Measurements from ENCODE around the gene HRAS.

GRCh38 chr11:541433-541885 is 6.1 kb upstream of the HRAS start:
- TF ChIP-seq ASH2L (IDR thresholded peaks at IDR 0.05; ENCODE audit: low read length), result no peak
- no peak for TF ChIP-seq RAD21 (IDR thresholded peaks at IDR 0.05 in 1 of 2, conservative IDR thresholded peaks at IDR 0.05 in 1 of 2; ENCODE audit: low read depth in 2 of 2, low read length in 2 of 2)
- no peak for TF ChIP-seq ATF3 (IDR thresholded peaks at IDR 0.05; ENCODE audit: insufficient read depth, low read depth, low read length)
- no peak for TF ChIP-seq TAF1 (IDR thresholded peaks at IDR 0.05; ENCODE audit: low read depth, low read length)
- no peak for TF ChIP-seq CHD7 (IDR thresholded peaks at IDR 0.05; ENCODE audit: insufficient replicate concordance, low read length)
- TF ChIP-seq CTCF (IDR thresholded peaks at IDR 0.05; ENCODE audit: control extremely low read depth in 1 of 3, insufficient read depth in 1 of 3, low read depth in 1 of 3, low read length in 3 of 3), result no peak
- TF ChIP-seq EZH2 (IDR thresholded peaks at IDR 0.05; ENCODE audit: low read depth, low read length, severe bottlenecking), result no peak
- no peak for TF ChIP-seq BRCA1 (IDR thresholded peaks at IDR 0.05; ENCODE audit: low read depth, low read length)
- no peak for TF ChIP-seq CEBPB (IDR thresholded peaks at IDR 0.05; ENCODE audit: low read depth, low read length)
- no peak for TF ChIP-seq RNF2 (IDR thresholded peaks at IDR 0.05; ENCODE audit: borderline replicate concordance, low read depth, low read length, missing control alignments, poor library complexity, severe bottlenecking)
- no peak for TF ChIP-seq YY1 (IDR thresholded peaks at IDR 0.05; ENCODE audit: low read depth, low read length)
- no peak for TF ChIP-seq PHF8 (conservative IDR thresholded peaks at IDR 0.05; ENCODE audit: low read depth, low read length)
- TF ChIP-seq KDM1A (IDR thresholded peaks at IDR 0.05; ENCODE audit: borderline replicate concordance, low read length), result no peak
- no peak for TF ChIP-seq SP1 (IDR thresholded peaks at IDR 0.05; ENCODE audit: low read depth, low read length)

Data from H1 (cell line).